Neuronal stem cell (in vitro differentiated cells): Measurements from ENCODE around the gene QDPR.

Experiments
- DNase-seq: peaks from one replicate; pipeline ENCODE4 v3.0.0-alpha.2; 2013; ENCODE audit warnings: low spot score
- H2AFZ ChIP-seq: one replicate; pipeline ENCODE4 v1.6.1; 2013; ENCODE audit warnings: mild to moderate bottlenecking, low read length, inconsistent platforms
- H2AK5ac ChIP-seq: 2 replicates; pipeline ENCODE4 v1.6.1; 2013; ENCODE audit warnings: low read depth, mild to moderate bottlenecking, inconsistent platforms, low read length, moderate library complexity, mixed read lengths
- H2BK120ac ChIP-seq: 2 replicates; pipeline ENCODE4 v1.6.1; 2013; ENCODE audit warnings: low read depth, mild to moderate bottlenecking, inconsistent platforms, low read length, moderate library complexity, mixed read lengths
- H2BK12ac ChIP-seq: one replicate; pipeline ENCODE4 v1.6.1; 2013; ENCODE audit warnings: low read length, inconsistent platforms
- H2BK15ac ChIP-seq: 2 replicates; pipeline ENCODE4 v1.6.1; 2013; ENCODE audit warnings: mild to moderate bottlenecking, low read length, inconsistent platforms, mixed read lengths
- H2BK5ac ChIP-seq: one replicate; pipeline ENCODE4 v1.6.1; 2013; ENCODE audit warnings: inconsistent platforms, mild to moderate bottlenecking, low read length, moderate library complexity
- H3K14ac ChIP-seq: one replicate; pipeline ENCODE4 v1.6.1; 2013; ENCODE audit warnings: low read length, inconsistent platforms
- H3K18ac ChIP-seq: 2 replicates; pipeline ENCODE4 v1.6.1; 2013; ENCODE audit warnings: low read length, inconsistent platforms
- H3K23ac ChIP-seq: 2 replicates; pipeline ENCODE4 v1.6.1; 2013; ENCODE audit warnings: low read depth, mild to moderate bottlenecking, mixed read lengths, low read length, inconsistent platforms; ENCODE audit not compliant: poor library complexity
- H3K27ac ChIP-seq: replicated peaks from 3 replicates; pipeline ENCODE4 v1.5.1; 2013; ENCODE audit warnings: low read length, inconsistent platforms
- H3K27me3 ChIP-seq, 3 experiments: 2 replicates each; pipeline ENCODE4 v1.6.1; 2013; ENCODE audit warnings: low read length in 3 of 3, mild to moderate bottlenecking in 2 of 3, inconsistent platforms in 1 of 3, low read depth in 1 of 3, mixed read lengths in 1 of 3, moderate library complexity in 1 of 3; ENCODE audit not compliant: control insufficient read depth in 3 of 3, insufficient read depth in 3 of 3
- H3K36me3 ChIP-seq, 2 donors: replicated peaks in 1 of 2; 2 replicates each; pipeline ENCODE4 v1.6.1; 2013; ENCODE audit warnings: low read length in 2 of 2; ENCODE audit not compliant: control insufficient read depth in 2 of 2, insufficient read depth in 2 of 2
- H3K4ac ChIP-seq: 2 replicates; pipeline ENCODE4 v1.6.1; 2013; ENCODE audit warnings: inconsistent platforms, mild to moderate bottlenecking, low read length, moderate library complexity
- H3K4me1 ChIP-seq, 2 donors: 1 replicate in 1 of 2; 2 replicates in 1 of 2; pipeline ENCODE4 v1.6.1; 2013; ENCODE audit warnings: low read length in 2 of 2, low read depth in 1 of 2; ENCODE audit not compliant: control insufficient read depth in 2 of 2, insufficient read depth in 1 of 2
- H3K4me2 ChIP-seq: one replicate; pipeline ENCODE4 v1.6.1; 2013; ENCODE audit warnings: mild to moderate bottlenecking, low read length, inconsistent platforms; ENCODE audit not compliant: insufficient read depth, poor library complexity, severe bottlenecking
- H3K4me3 ChIP-seq, 2 donors: 2 replicates each; pipeline ENCODE4 v1.5.1; 2013; ENCODE audit warnings: low read length in 2 of 2, mild to moderate bottlenecking in 2 of 2, inconsistent platforms in 1 of 2, moderate library complexity in 1 of 2
- H3K79me1 ChIP-seq: one replicate; pipeline ENCODE4 v1.6.1; 2013; ENCODE audit warnings: low read depth, mild to moderate bottlenecking, inconsistent platforms, low read length, moderate library complexity
- H3K9ac ChIP-seq: one replicate; pipeline ENCODE4 v1.6.1; 2013; ENCODE audit warnings: mild to moderate bottlenecking, low read depth, low read length, inconsistent platforms; ENCODE audit not compliant: poor library complexity
- H3K9me3 ChIP-seq, 2 donors: replicated peaks in 1 of 2; 2 replicates each; pipeline versions ENCODE3 to v1.6.1; 2013; ENCODE audit warnings: low read length in 2 of 2, mild to moderate bottlenecking in 2 of 2, inconsistent platforms in 1 of 2, low read depth in 1 of 2, mixed read lengths in 1 of 2, moderate library complexity in 1 of 2; ENCODE audit not compliant: control insufficient read depth in 2 of 2, insufficient read depth in 1 of 2
- H4K8ac ChIP-seq: one replicate; pipeline ENCODE4 v1.6.1; 2013; ENCODE audit warnings: low read depth, mild to moderate bottlenecking, inconsistent platforms, low read length, moderate library complexity
- H4K91ac ChIP-seq: one replicate; pipeline ENCODE4 v1.6.1; 2013; ENCODE audit warnings: low read length, low read depth, mild to moderate bottlenecking, inconsistent platforms; ENCODE audit not compliant: poor library complexity
- WGBS, 2 donors: extraction: QIAGEN DNeasy Blood & Tissue Kit; methylation state at CpG; one replicate each; pipeline ENCODE4 v1.1.7; 2013; ENCODE audit warnings: missing lambda C conversion rate in 2 of 2, mixed read lengths in 1 of 2; ENCODE audit not compliant: insufficient read length in 2 of 2, insufficient replicate concordance in 1 of 2; ENCODE audit errors: extremely low coverage in 2 of 2; 5-methylcytosine and 5-hydroxymethylcytosine counted together

QDPR gene

GRCh38 chr4:17492058-17492741, 19.7 kb downstream of the QDPR start:
- H3K27me3 ChIP-seq: no peaks in the 10 kb centered on the region
- DNase-seq: no peak
- no peak overlapping the region for H2AK5ac ChIP-seq
- H3K4me3 ChIP-seq: no peak overlapping the region
- no peak overlapping the region for H4K8ac ChIP-seq
- H2BK15ac ChIP-seq: no peak overlapping the region
- no peak overlapping the region for H2BK120ac ChIP-seq
- no peak overlapping the region for H3K18ac ChIP-seq
- no peak overlapping the region for H3K9ac ChIP-seq
- H3K23ac ChIP-seq: peak overlapping the region; percentile 59
- no peaks in the 10 kb centered on the region for H3K79me1 ChIP-seq
- H3K14ac ChIP-seq: peak overlapping the region; percentile 84
- no peak overlapping the region for H3K4ac ChIP-seq
- no peaks in the 10 kb centered on the region for H3K9me3 ChIP-seq
- no peak overlapping the region for H3K27ac ChIP-seq
- no peak overlapping the region for H2BK12ac ChIP-seq
- peaks cover 0 to 2% of the 10 kb centered on the region in 2 donors for H3K4me1 ChIP-seq
- H4K91ac ChIP-seq: no peak overlapping the region
- H3K36me3 ChIP-seq: peaks cover 18 to 55% of the 10 kb centered on the region in 2 donors
- no peak overlapping the region for H2AFZ ChIP-seq
- H2BK5ac ChIP-seq: no peak overlapping the region
- WGBS, 2 donors: no CpG with 5 or more reads among the region's 15 CpGs
- H3K4me2 ChIP-seq: no peak overlapping the region

DNA sequence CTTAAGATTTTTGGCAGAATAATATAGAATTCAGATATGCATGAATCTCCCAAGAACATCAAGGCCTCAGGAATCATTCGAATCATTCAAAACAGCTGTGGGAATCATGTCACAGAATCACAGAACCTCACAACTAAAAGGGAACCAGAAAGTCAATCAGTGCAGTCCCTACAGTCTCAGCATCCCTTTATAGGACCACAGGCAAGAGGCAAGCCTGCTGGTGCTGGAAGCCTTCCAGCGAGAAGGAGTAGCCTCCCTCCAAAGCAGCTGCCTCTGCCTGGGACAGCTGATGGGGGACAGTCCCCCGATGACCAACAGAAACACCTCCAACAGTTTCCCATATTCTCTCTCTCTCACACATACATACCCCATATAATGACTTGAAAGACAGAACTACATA, 20.7 kb downstream of the QDPR start:
- WGBS, 2 donors: no CpG with 5 or more reads among the region's 3 CpGs
- Histone ChIP-seq H3K18ac (no peak overlapping the region), H3K23ac (no peak overlapping the region), H3K79me1 (no peaks in the 10 kb centered on the region), H2BK12ac (no peak overlapping the region), H3K36me3 (peaks cover 24 to 65% of the 10 kb centered on the region in 2 donors), H3K9me3 (no peaks in the 10 kb centered on the region), H2AK5ac (no peak overlapping the region), H2BK15ac (no peak overlapping the region), H4K91ac (no peak overlapping the region), H2BK120ac (no peak overlapping the region), H3K14ac (no peak overlapping the region), H3K4me2 (no peak overlapping the region), H3K9ac (no peak overlapping the region), H3K4me1 (peaks cover 0 to 2% of the 10 kb centered on the region in 2 donors), H3K4ac (no peak overlapping the region), H2AFZ (no peak overlapping the region), H2BK5ac (no peak overlapping the region), H3K27me3 (no peaks in the 10 kb centered on the region), H3K27ac (no peak overlapping the region), H3K4me3 (no peak overlapping the region), H4K8ac (no peak overlapping the region)
- DNase-seq: no peak

GRCh38 chr4:17490575-17491059, 21.3 kb downstream of the QDPR start:
- Histone ChIP-seq H3K4me1 (peaks cover 0 to 2% of the 10 kb centered on the region in 2 donors), H3K4ac (no peak overlapping the region), H3K14ac (no peak overlapping the region), H3K27me3 (no peaks in the 10 kb centered on the region), H4K8ac (peak overlapping the region; percentile 52), H3K27ac (no peak overlapping the region), H3K9me3 (no peaks in the 10 kb centered on the region), H3K36me3 (peaks cover 26 to 65% of the 10 kb centered on the region in 2 donors), H2BK12ac (no peak overlapping the region), H3K79me1 (no peaks in the 10 kb centered on the region), H3K23ac (no peak overlapping the region), H2BK120ac (no peak overlapping the region), H2AFZ (no peak overlapping the region), H2BK15ac (no peak overlapping the region), H3K4me2 (no peak overlapping the region), H4K91ac (no peak overlapping the region), H2BK5ac (no peak overlapping the region), H3K4me3 (no peak overlapping the region), H3K18ac (no peak overlapping the region), H2AK5ac (no peak overlapping the region), H3K9ac (no peak overlapping the region)
- no CpG with 5 or more reads among the region's 6 CpGs for WGBS, 2 donors
- no peak for DNase-seq

DNA sequence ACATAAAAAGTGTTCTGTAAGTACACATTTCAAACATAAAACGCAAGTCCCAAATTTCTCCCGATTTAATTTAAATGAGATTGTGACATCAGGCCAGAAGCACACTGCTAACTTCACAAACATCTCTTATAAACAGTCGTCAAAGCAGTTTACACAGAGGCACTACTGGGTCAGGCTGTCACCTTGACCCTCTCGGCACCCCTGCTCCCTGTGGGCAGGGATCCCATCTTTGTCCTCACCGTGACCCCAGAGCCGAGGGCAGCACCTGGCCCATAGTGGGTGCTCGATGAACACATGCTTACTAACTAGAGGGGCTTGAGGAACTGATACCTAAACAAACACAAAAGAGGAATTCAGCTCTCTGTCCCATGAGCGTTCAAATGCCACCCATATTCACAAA, 22.2 kb downstream of the QDPR start:
- no peak overlapping the region for H2BK12ac ChIP-seq
- H2BK15ac ChIP-seq: no peak overlapping the region
- H3K36me3 ChIP-seq: peaks cover 26 to 60% of the 10 kb centered on the region in 2 donors
- no peak overlapping the region for H3K23ac ChIP-seq
- H3K14ac ChIP-seq: no peak overlapping the region
- H3K79me1 ChIP-seq: no peaks in the 10 kb centered on the region
- H3K4me1 ChIP-seq: peaks cover 0 to under 1% of the 10 kb centered on the region in 2 donors
- no peak overlapping the region for H3K4me2 ChIP-seq
- H3K9ac ChIP-seq: no peak overlapping the region
- H3K9me3 ChIP-seq: no peaks in the 10 kb centered on the region
- no peaks in the 10 kb centered on the region for H3K27me3 ChIP-seq
- no peak overlapping the region for H4K8ac ChIP-seq
- no peak for DNase-seq
- no peak overlapping the region for H3K4ac ChIP-seq
- no peak overlapping the region for H2AFZ ChIP-seq
- no peak overlapping the region for H2BK5ac ChIP-seq
- no peak overlapping the region for H3K18ac ChIP-seq
- H2AK5ac ChIP-seq: no peak overlapping the region
- no peak overlapping the region for H4K91ac ChIP-seq
- WGBS, 2 donors: no CpG with 5 or more reads among the region's 8 CpGs
- no peak overlapping the region for H3K4me3 ChIP-seq
- H3K27ac ChIP-seq: no peak overlapping the region
- no peak overlapping the region for H2BK120ac ChIP-seq
